Urinary bladder (tissue), 4 donors: ENCODE measurements around the gene GCFC2. TPM values are rescaled to one million over a fixed set of nuclear protein-coding genes. Genes with fewer than 3 reads are reported as not detected.
"Not testable (repeated sequence)": the region's sequence is repeated elsewhere in the genome, so short reads cannot be mapped to it uniquely, and the experiment has no call there.

Experiments used
- DNase-seq: peaks from one replicate; pipeline ENCODE4 v3.0.0-alpha.2; 2015; ENCODE audit errors: extremely low spot score
- H3K27ac ChIP-seq: one replicate; pipeline ENCODE4 v1.5.1; 2013; ENCODE audit warnings: low read depth, mild to moderate bottlenecking, moderate library complexity
- H3K36me3 ChIP-seq: one replicate; pipeline ENCODE4 v1.6.1; 2013; ENCODE audit warnings: mild to moderate bottlenecking, moderate library complexity; ENCODE audit not compliant: insufficient read depth
- H3K4me1 ChIP-seq: one replicate; pipeline ENCODE4 v1.6.1; 2013; ENCODE audit warnings: mild to moderate bottlenecking, moderate library complexity; ENCODE audit not compliant: insufficient read depth
- H3K4me3 ChIP-seq: one replicate; pipeline ENCODE4 v1.5.1; 2013; ENCODE audit warnings: low read depth, low read length
- WGBS: extraction: QIAGEN DNeasy Blood & Tissue Kit; methylation state at CpG from one replicate; pipeline ENCODE4 v1.1.7; 2013; 5-methylcytosine and 5-hydroxymethylcytosine counted together
- polyA plus RNA-seq: library from polyadenylated mRNA; stranded (reverse); fragments of 200-250 nt; gene quantifications from one replicate; pipeline ENCODE4 v1.2.3, GENCODE V29; 2013
- total RNA-seq: library from RNA; depleted of rRNA; stranded (reverse); fragments of >200 nt; gene quantifications from one replicate; pipeline ENCODE4 v1.2.3, GENCODE V29; 2014
- donor health status: healthy with polysubstance abuse.
- donor health status: healthy.

The GCFC2 gene
- total and polyA plus RNA-seq, 2 donors: 14.9 to 67.5 TPM

- Histone ChIP-seq H3K4me3 (no peak overlapping the region), H3K27ac (no peak overlapping the region), H3K36me3 (peaks cover 1% of the 10 kb centered on the region), H3K4me1 (no peaks in the 10 kb centered on the region)
- WGBS: 59% methylated on average over 3 of the region's 3 CpGs
- DNase-seq: no peak
Observed at GRCh38 chr2:75709297-75709696, 1.4 kb downstream of the GCFC2 start.

GRCh38 chr2:75707901-75708300, 2.8 kb downstream of the GCFC2 start:
- H3K27ac ChIP-seq: no peak overlapping the region
- H3K36me3 ChIP-seq: peaks cover 2% of the 10 kb centered on the region
- no peaks in the 10 kb centered on the region for H3K4me1 ChIP-seq
- WGBS: 78% methylated on average over 3 of the region's 3 CpGs
- no peak overlapping the region for H3K4me3 ChIP-seq
- no peak for DNase-seq

DNA sequence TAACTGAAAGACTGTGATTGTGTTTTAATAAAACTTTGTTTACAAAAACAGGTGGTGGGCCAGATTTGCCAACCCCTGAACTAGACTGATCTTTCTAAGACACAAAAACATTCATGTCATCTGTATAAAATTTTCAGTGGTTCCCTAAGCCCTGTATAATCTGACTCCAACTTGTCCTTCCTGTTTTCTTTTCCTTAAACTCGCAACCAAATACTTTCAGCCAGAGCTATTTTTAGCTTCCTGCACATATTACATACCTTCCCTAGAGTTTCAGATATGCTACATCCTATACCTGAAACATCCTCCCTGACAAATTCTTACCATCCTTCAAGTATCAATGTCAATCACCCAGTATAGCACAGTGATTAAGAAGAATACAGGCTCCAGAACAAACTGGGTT, 4.8 kb downstream of the GCFC2 start:
- H3K4me1 ChIP-seq: no peaks in the 10 kb centered on the region
- WGBS: 35% methylated on average over 1 of the region's 1 CpG
- H3K4me3 ChIP-seq: no peak overlapping the region
- peak overlapping the region; percentile 2 for H3K27ac ChIP-seq
- no peak for DNase-seq
- peaks cover 2% of the 10 kb centered on the region for H3K36me3 ChIP-seq

DNA sequence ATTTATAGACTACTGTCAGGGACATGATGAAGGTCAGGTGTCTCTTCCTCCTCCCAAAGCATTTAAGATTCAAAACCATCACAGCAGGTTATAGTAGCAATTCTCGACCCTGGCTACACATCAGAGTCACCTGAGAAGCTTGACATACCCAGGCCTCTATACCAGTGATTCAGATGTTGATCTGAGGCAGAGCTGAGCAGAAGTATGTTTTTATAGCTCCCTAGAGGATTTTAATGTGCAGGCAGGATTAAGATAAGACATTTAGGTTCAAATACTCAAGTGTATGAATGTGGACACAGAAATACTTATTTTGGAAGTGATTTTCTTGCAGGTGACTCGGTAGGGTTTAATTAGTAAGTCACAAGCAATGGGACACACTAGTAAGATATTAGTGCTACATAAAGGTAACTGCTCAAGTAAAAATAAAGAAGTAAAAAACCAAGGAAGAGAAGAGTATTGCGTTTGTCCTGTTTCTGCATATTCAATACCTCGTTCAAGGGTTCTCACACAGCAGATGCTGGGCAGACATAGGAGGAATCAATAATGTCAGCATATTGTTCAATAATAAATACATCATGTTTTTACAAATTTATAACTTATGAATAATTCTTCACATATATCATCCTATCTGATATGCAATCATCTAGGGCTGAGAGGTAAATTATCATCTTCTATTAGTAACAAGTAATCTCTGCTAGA, 7.0 kb downstream of the GCFC2 start:
- WGBS: 58% methylated on average over 4 of the region's 4 CpGs
- Histone ChIP-seq H3K27ac (no peak overlapping the region), H3K36me3 (peaks cover 2% of the 10 kb centered on the region), H3K4me1 (no peaks in the 10 kb centered on the region), H3K4me3 (no peak overlapping the region)
- no peak for DNase-seq

DNA sequence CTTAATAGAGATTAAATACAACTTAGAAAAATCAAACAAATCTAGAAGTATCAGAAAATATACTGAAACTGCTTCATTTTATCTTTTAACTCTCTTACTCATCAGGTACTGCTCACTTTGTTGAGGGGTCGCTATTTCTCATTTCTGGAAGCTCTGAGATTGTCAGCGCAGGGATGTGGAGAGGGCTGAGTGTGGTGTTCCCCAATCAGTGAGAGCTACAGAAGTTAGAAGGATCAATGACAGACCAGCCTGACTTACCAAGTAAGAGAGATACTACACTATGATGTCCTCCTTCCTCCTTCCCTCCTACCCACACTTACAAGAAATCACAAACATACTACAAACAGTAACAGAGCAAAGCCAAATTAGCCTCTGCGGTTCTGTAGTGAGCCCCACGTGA, 8.1 kb downstream of the GCFC2 start:
- no peaks in the 10 kb centered on the region for H3K4me1 ChIP-seq
- peaks cover 2% of the 10 kb centered on the region for H3K36me3 ChIP-seq
- 94% methylated on average over 4 of the region's 4 CpGs for WGBS

DNA sequence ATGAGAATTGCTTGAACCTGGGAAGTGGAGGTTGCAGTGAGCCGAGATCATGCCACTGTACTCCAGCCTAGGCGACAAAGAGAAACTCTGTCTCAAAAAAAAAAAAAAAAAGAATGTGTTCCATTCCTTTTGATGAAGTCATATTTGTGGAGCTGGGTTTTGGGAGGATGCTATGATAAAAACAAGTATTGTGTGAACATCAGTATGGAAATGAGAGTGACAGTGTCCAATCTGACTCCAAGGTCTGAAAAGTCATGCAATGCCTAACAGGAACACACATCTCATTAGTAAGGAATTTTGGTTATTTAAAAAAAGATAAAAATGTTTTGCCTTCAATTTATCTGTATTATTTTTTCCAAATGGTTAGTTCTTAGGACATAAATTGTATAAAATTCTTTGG, 11.8 kb downstream of the GCFC2 start:
- 95% methylated on average over 2 of the region's 2 CpGs for WGBS
- no peaks in the 10 kb centered on the region for H3K4me1 ChIP-seq
- no peak overlapping the region for H3K4me3 ChIP-seq
- H3K27ac ChIP-seq: no peak overlapping the region
- no peak for DNase-seq
- H3K36me3 ChIP-seq: no peaks in the 10 kb centered on the region

More for the DNA sequence above, 8.1 kb downstream of the GCFC2 start:
- Histone ChIP-seq H3K27ac (no peak overlapping the region), H3K4me3 (no peak overlapping the region)
- no peak for DNase-seq

GRCh38 chr2:75688196-75688595, 22.5 kb downstream of the GCFC2 start:
- no peak overlapping the region for H3K4me3 ChIP-seq
- H3K27ac ChIP-seq: no peak overlapping the region
- H3K4me1 ChIP-seq: no peaks in the 10 kb centered on the region
- H3K36me3 ChIP-seq: peaks cover 7% of the 10 kb centered on the region
- 79% methylated on average over 1 of the region's 1 CpG for WGBS
- no peak for DNase-seq

DNA sequence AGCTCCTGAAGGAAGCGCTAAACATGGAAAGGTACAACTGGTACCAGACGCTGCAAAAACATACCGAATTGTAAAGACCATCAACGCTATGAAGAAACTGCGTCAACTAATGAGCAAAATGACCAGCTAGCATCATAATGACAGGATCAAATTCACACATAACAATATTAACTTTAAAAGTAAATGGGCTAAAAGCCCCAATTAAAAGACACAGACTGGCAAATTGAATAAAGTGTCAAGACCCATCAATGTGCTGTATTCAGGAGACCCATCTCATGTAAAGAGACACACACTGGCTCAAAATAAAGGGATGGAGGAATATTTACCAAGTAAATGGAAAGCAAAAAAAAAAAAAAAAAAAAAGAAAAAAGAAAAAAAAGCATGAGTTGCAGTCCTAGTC, 27.3 kb downstream of the GCFC2 start:
- H3K36me3 ChIP-seq, H3K27ac ChIP-seq, DNase-seq, H3K4me1 ChIP-seq, H3K4me3 ChIP-seq: not testable (repeated sequence)
- over 99% methylated on average over 5 of the region's 5 CpGs for WGBS

DNA sequence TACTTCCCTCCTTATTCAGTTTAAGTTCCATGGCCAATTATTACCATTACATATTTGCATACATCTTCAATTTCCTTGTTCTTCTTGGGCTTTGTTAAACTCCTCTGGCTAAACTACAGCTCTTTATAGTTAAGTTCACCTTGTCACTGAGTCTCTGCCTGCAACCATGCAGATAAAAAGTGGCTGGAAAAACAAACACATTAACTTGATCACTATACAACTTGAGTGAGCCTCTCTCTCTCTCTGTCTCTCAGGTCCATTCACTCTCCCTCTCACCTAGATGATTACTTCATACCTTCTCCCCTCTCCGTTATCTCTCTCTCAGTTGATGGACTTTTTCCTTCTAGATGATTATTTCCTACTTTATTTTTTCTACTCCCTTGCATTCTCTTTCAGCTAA, 30.3 kb downstream of the GCFC2 start:
- Histone ChIP-seq H3K4me3 (no peak overlapping the region), H3K27ac (no peak overlapping the region), H3K4me1 (no peaks in the 10 kb centered on the region), H3K36me3 (peaks cover 4% of the 10 kb centered on the region)
- WGBS: 82% methylated on average over 1 of the region's 1 CpG
- DNase-seq: no peak

- no peak overlapping the region for H3K27ac ChIP-seq
- no peaks in the 10 kb centered on the region for H3K36me3 ChIP-seq
- WGBS: 92% methylated on average over 1 of the region's 1 CpG
Observed at GRCh38 chr2:75679556-75679955, 31.2 kb downstream of the GCFC2 start.

DNA sequence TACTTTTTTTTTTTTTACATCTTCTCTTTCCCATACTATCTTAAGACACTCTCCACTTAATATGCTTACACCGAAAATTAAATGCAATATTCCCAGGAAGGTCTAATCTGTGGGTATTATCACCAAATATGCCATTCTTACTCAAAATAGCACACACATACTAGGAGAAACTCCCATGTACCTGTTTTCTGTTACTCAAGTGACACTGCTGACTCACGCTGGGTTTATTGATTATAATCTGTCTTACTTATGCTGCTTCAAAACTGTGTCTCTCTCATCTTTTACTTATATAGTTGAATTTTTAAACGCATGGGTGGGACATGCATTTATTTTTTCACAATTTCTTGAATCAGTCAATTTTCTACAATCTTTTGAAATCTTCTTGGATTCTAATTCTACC, 34.3 kb downstream of the GCFC2 start:
- no peak for DNase-seq
- no peaks in the 10 kb centered on the region for H3K36me3 ChIP-seq
- H3K4me3 ChIP-seq: no peak overlapping the region
- H3K27ac ChIP-seq: no peak overlapping the region
- H3K4me1 ChIP-seq: no peaks in the 10 kb centered on the region
- WGBS: 92% methylated on average over 3 of the region's 3 CpGs

More at GRCh38 chr2:75679556-75679955, 31.2 kb downstream of the GCFC2 start:
- H3K4me1 ChIP-seq: no peaks in the 10 kb centered on the region
- no peak for DNase-seq
- H3K4me3 ChIP-seq: no peak overlapping the region

- 87% methylated on average over 3 of the region's 3 CpGs for WGBS
- Histone ChIP-seq H3K27ac (no peak overlapping the region), H3K4me1 (no peaks in the 10 kb centered on the region), H3K36me3 (no peaks in the 10 kb centered on the region), H3K4me3 (no peak overlapping the region)
- no peak for DNase-seq
Observed at GRCh38 chr2:75675908-75676307, 34.8 kb downstream of the GCFC2 start.

DNA sequence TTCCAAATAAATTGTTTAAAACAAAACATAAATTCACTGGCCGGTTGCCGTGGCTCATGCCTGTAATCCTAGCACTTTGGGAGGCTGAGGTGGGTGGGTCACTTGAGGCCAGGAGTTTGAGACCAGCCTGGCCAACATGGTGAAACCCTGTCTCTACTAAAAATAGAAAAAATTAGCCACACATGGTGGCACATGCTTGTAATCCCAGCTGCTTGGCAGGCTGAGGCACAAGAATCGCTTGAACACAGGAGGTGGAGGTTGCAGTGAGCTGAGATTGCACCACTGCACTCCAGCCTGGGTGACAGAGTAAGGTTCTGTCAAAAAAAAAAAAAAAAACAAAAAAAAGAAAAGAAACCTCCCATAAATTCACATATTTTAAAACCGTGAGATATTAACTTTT, 35.3 kb downstream of the GCFC2 start:
- not testable (repeated sequence) for DNase-seq, H3K4me1 ChIP-seq, H3K36me3 ChIP-seq, H3K4me3 ChIP-seq, H3K27ac ChIP-seq
- WGBS: 84% methylated on average over 4 of the region's 4 CpGs

GRCh38 chr2:75667884-75668283, 42.8 kb downstream of the GCFC2 start:
- no peaks in the 10 kb centered on the region for H3K4me1 ChIP-seq
- DNase-seq: no peak
- WGBS: 86% methylated on average over 2 of the region's 2 CpGs
- no peaks in the 10 kb centered on the region for H3K36me3 ChIP-seq
- H3K4me3 ChIP-seq: no peak overlapping the region
- H3K27ac ChIP-seq: no peak overlapping the region

- Histone ChIP-seq H3K4me3 (no peak overlapping the region), H3K36me3 (no peaks in the 10 kb centered on the region), H3K27ac (no peak overlapping the region), H3K4me1 (no peaks in the 10 kb centered on the region)
- WGBS: 82% methylated on average over 6 of the region's 6 CpGs
- no peak for DNase-seq
Observed at GRCh38 chr2:75666911-75667310, 43.8 kb downstream of the GCFC2 start.
